HEK293 (cell line): ENCODE measurements around the gene PLEKHM1.
"Not testable (repeated sequence)": the region's sequence is repeated elsewhere in the genome, so short reads cannot be mapped to it uniquely, and the experiment has no call there.

Source experiments
- CTCF ChIA-PET: fragments of 350-600 bp; formaldehyde crosslinking; extraction: SDS; loops from one replicate; lab custom pipeline; 2021; ENCODE audit warnings: antibody characterized with exemption; lab: Yijun Ruan, JAX
- POLR2A ChIA-PET: fragments of 300-600 bp; formaldehyde crosslinking; extraction: SDS; loops from one replicate; lab custom pipeline; 2020; ENCODE audit warnings: antibody characterized with exemption, inconsistent platforms; lab: Yijun Ruan, JAX
- H3K27ac ChIP-seq: fragments of 200-500 bp; sonication (Bioruptor generic); 2 replicates; pipeline ENCODE4 v1.5.1; 2014; ENCODE audit warnings: low read depth, low read length, control low read depth, inconsistent platforms; ENCODE audit errors: extremely low read depth
- H3K36me3 ChIP-seq, 2 experiments: fragments of 200-500 bp in 1 of 2; sonication (Bioruptor generic) in 1 of 2; 1 replicate in 1 of 2; 2 replicates in 1 of 2; pipeline ENCODE4 v1.5.1; 2014 to 2017; ENCODE audit warnings: inconsistent platforms in 2 of 2, low read length in 2 of 2; ENCODE audit not compliant: control insufficient read depth in 2 of 2, insufficient read depth in 1 of 2
- H3K4me1 ChIP-seq: fragments of 200-500 bp; sonication (Bioruptor generic); 2 replicates; pipeline ENCODE4 v1.5.1; 2014; ENCODE audit warnings: mild to moderate bottlenecking, low read length, inconsistent platforms; ENCODE audit not compliant: control insufficient read depth, insufficient read depth
- H3K4me3 ChIP-seq: 2 replicates; pipeline ENCODE4 v1.5.1; 2011; ENCODE audit warnings: low read depth, mild to moderate bottlenecking, control low read depth, low read length, moderate library complexity
- H3K9me3 ChIP-seq: fragments of 200-500 bp; sonication (Bioruptor generic); 2 replicates; pipeline ENCODE4 v1.5.1; 2014; ENCODE audit warnings: low read depth, low read length, inconsistent platforms; ENCODE audit not compliant: control insufficient read depth, insufficient read depth
- GLIS1 ChIP-seq: fragments of 450-650 bp; formaldehyde crosslinking; IDR thresholded peaks from 2 replicates; pipeline ENCODE4 v1.5.1; 2016; ENCODE audit warnings: missing biosample characterization, missing genetic modification characterization
- KLF1 ChIP-seq: fragments of 450-650 bp; formaldehyde crosslinking; IDR thresholded peaks from 2 replicates; pipeline ENCODE4 v1.5.1; 2016; ENCODE audit warnings: missing biosample characterization, missing genetic modification characterization
- SCRT2 ChIP-seq: fragments of 450-650 bp; formaldehyde crosslinking; IDR thresholded peaks from 2 replicates; pipeline ENCODE4 v1.5.1; 2016; ENCODE audit warnings: missing biosample characterization, missing genetic modification characterization
- WT1 ChIP-seq: fragments of 450-650 bp; formaldehyde crosslinking; IDR thresholded peaks from 2 replicates; pipeline ENCODE4 v1.5.1; 2016; ENCODE audit warnings: missing biosample characterization, missing genetic modification characterization
- ZNF140 ChIP-seq: fragments of 450-650 bp; formaldehyde crosslinking; IDR thresholded peaks from 2 replicates; pipeline ENCODE4 v1.5.1; 2016; ENCODE audit warnings: missing biosample characterization, missing genetic modification characterization
- ZNF544 ChIP-seq: fragments of 450-650 bp; formaldehyde crosslinking; IDR thresholded peaks from 2 replicates; pipeline ENCODE4 v1.5.0; 2017; ENCODE audit warnings: missing biosample characterization, missing genetic modification characterization
- ZNF600 ChIP-seq: fragments of 450-650 bp; formaldehyde crosslinking; IDR thresholded peaks from 2 replicates; pipeline ENCODE4 v1.5.1; 2016; ENCODE audit warnings: missing biosample characterization, missing genetic modification characterization
- ZNF660 ChIP-seq: fragments of 450-650 bp; IDR thresholded peaks from 2 replicates; pipeline ENCODE4 v1.5.1; 2018; ENCODE audit warnings: missing biosample characterization, mild to moderate bottlenecking, missing genetic modification characterization
- ZNF670 ChIP-seq: fragments of 450-650 bp; formaldehyde crosslinking; IDR thresholded peaks from 2 replicates; pipeline ENCODE4 v1.5.1; 2016; ENCODE audit warnings: missing biosample characterization, missing genetic modification characterization, low read depth
- ZNF768 ChIP-seq: fragments of 450-650 bp; formaldehyde crosslinking; IDR thresholded peaks from 2 replicates; pipeline ENCODE4 v1.5.1; 2018; ENCODE audit warnings: missing biosample characterization, mild to moderate bottlenecking, missing genetic modification characterization
- ZNF837 ChIP-seq: fragments of 450-650 bp; formaldehyde crosslinking; IDR thresholded peaks from 2 replicates; pipeline ENCODE4 v1.5.1; 2016; ENCODE audit warnings: missing biosample characterization, missing genetic modification characterization
- ZSCAN30 ChIP-seq: fragments of 450-650 bp; IDR thresholded peaks from 2 replicates; pipeline ENCODE4 v1.5.1; 2018; ENCODE audit warnings: missing biosample characterization, mild to moderate bottlenecking, missing genetic modification characterization, moderate library complexity
- TF ChIP-seq, protein P1 (sequence below): fragments of 450-650 bp; formaldehyde crosslinking; IDR thresholded peaks from 2 replicates; pipeline ENCODE4 v1.5.1; 2016; ENCODE audit warnings: missing biosample characterization, missing genetic modification characterization
- TF ChIP-seq, protein P2 (sequence below): fragments of 450-650 bp; formaldehyde crosslinking; IDR thresholded peaks from 2 replicates; pipeline ENCODE4 v1.5.1; 2017; ENCODE audit warnings: missing biosample characterization, missing genetic modification characterization
- TF ChIP-seq, protein P3 (sequence below): fragments of 450-650 bp; IDR thresholded peaks from 2 replicates; pipeline ENCODE4 v1.5.1; 2018; ENCODE audit warnings: missing biosample characterization, mild to moderate bottlenecking, missing genetic modification characterization
- TF ChIP-seq, protein P4 (sequence below): fragments of 450-650 bp; formaldehyde crosslinking; IDR thresholded peaks from 2 replicates; pipeline ENCODE4 v1.5.1; 2016; ENCODE audit warnings: missing biosample characterization, missing genetic modification characterization
- TF ChIP-seq, protein P5 (sequence below): fragments of 450-650 bp; formaldehyde crosslinking; IDR thresholded peaks from 2 replicates; pipeline ENCODE4 v1.5.1; 2016; ENCODE audit warnings: missing biosample characterization, missing genetic modification characterization

The PLEKHM1 gene

DNA sequence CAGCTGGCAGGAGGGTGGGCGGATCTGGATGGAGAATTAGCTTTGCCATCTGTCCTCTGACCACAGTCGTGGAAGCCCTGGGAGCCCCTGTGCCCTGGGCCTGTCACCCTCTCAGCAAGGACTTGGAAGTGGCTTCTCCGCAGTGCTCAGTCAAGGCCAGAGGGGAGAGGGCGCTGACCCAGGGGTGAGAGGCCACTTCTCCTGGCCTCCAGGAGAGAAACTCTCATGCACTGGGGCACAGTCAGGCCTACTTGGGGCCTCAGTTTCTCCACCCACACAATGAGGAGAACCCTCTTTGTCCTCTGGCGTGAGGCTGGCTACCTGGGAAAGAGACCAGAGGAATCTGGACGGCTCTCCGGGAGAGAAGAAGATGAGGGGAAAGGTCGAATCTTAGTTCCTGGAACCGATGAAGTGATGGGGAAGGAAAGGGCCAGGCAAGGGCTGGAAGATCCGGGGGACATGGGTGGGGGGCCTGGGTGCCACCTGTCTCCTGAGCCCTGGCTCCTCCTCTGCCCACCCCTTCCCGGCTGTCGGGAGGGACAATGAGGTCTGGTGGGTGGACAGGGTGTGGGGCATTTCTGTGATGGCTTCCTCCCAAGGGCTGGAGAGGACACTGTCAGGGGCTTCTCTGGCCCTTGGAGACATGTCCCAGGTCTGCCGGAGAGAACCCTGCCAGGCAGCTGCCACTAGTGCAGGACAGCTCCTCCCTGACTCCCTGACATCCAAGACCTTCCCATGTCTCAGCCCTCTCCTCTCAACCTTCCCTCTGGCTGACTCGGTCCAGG, 48.8 kb downstream of the PLEKHM1 start:
- no peak overlapping the region for H3K27ac ChIP-seq
- CTCF ChIA-PET, result no interaction called here
- POLR2A ChIA-PET, result no interaction called here
- H3K36me3 ChIP-seq, result peaks cover 0 to 26% of the 10 kb centered on the region in 2 experiments; a peak in 1 of 3 replicates
- H3K9me3 ChIP-seq, result no peaks in the 10 kb centered on the region
- no peak overlapping the region for H3K4me3 ChIP-seq
- TF ChIP-seq SCRT2 (no peak), ZNF670 (tag by site-specific recombination) (no peak), ZNF600 (tag by site-specific recombination) (0 out of 2 replicates have a peak, but pooled peaks have one; percentile 24)
- TF ChIP-seq, protein P1, sequence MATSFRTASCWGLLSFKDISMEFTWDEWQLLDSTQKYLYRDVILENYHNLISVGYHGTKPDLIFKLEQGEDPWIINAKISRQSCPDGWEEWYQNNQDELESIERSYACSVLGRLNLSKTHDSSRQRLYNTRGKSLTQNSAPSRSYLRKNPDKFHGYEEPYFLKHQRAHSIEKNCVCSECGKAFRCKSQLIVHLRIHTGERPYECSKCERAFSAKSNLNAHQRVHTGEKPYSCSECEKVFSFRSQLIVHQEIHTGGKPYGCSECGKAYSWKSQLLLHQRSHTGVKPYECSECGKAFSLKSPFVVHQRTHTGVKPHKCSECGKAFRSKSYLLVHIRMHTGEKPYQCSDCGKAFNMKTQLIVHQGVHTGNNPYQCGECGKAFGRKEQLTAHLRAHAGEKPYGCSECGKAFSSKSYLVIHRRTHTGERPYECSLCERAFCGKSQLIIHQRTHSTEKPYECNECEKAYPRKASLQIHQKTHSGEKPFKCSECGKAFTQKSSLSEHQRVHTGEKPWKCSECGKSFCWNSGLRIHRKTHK (tag by site-specific recombination), result no peak
- TF ChIP-seq, protein P2, sequence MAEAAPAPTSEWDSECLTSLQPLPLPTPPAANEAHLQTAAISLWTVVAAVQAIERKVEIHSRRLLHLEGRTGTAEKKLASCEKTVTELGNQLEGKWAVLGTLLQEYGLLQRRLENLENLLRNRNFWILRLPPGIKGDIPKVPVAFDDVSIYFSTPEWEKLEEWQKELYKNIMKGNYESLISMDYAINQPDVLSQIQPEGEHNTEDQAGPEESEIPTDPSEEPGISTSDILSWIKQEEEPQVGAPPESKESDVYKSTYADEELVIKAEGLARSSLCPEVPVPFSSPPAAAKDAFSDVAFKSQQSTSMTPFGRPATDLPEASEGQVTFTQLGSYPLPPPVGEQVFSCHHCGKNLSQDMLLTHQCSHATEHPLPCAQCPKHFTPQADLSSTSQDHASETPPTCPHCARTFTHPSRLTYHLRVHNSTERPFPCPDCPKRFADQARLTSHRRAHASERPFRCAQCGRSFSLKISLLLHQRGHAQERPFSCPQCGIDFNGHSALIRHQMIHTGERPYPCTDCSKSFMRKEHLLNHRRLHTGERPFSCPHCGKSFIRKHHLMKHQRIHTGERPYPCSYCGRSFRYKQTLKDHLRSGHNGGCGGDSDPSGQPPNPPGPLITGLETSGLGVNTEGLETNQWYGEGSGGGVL, result no peak
- TF ChIP-seq, protein P3, sequence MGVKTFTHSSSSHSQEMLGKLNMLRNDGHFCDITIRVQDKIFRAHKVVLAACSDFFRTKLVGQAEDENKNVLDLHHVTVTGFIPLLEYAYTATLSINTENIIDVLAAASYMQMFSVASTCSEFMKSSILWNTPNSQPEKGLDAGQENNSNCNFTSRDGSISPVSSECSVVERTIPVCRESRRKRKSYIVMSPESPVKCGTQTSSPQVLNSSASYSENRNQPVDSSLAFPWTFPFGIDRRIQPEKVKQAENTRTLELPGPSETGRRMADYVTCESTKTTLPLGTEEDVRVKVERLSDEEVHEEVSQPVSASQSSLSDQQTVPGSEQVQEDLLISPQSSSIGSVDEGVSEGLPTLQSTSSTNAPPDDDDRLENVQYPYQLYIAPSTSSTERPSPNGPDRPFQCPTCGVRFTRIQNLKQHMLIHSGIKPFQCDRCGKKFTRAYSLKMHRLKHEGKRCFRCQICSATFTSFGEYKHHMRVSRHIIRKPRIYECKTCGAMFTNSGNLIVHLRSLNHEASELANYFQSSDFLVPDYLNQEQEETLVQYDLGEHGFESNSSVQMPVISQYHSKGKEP (tag by site-specific recombination), result no peak
- TF ChIP-seq, protein P4, sequence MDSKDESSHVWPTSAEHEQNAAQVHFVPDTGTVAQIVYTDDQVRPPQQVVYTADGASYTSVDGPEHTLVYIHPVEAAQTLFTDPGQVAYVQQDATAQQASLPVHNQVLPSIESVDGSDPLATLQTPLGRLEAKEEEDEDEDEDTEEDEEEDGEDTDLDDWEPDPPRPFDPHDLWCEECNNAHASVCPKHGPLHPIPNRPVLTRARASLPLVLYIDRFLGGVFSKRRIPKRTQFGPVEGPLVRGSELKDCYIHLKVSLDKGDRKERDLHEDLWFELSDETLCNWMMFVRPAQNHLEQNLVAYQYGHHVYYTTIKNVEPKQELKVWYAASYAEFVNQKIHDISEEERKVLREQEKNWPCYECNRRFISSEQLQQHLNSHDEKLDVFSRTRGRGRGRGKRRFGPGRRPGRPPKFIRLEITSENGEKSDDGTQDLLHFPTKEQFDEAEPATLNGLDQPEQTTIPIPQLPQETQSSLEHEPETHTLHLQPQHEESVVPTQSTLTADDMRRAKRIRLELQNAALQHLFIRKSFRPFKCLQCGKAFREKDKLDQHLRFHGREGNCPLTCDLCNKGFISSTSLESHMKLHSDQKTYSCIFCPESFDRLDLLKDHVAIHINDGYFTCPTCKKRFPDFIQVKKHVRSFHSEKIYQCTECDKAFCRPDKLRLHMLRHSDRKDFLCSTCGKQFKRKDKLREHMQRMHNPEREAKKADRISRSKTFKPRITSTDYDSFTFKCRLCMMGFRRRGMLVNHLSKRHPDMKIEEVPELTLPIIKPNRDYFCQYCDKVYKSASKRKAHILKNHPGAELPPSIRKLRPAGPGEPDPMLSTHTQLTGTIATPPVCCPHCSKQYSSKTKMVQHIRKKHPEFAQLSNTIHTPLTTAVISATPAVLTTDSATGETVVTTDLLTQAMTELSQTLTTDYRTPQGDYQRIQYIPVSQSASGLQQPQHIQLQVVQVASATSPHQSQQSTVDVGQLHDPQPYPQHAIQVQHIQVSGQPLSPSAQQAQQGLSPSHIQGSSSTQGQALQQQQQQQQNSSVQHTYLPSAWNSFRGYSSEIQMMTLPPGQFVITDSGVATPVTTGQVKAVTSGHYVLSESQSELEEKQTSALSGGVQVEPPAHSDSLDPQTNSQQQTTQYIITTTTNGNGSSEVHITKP (tag by site-specific recombination), result no peak
- H3K4me1 ChIP-seq, result no peaks in the 10 kb centered on the region; the same call in 1 of the 2 replicates

DNA sequence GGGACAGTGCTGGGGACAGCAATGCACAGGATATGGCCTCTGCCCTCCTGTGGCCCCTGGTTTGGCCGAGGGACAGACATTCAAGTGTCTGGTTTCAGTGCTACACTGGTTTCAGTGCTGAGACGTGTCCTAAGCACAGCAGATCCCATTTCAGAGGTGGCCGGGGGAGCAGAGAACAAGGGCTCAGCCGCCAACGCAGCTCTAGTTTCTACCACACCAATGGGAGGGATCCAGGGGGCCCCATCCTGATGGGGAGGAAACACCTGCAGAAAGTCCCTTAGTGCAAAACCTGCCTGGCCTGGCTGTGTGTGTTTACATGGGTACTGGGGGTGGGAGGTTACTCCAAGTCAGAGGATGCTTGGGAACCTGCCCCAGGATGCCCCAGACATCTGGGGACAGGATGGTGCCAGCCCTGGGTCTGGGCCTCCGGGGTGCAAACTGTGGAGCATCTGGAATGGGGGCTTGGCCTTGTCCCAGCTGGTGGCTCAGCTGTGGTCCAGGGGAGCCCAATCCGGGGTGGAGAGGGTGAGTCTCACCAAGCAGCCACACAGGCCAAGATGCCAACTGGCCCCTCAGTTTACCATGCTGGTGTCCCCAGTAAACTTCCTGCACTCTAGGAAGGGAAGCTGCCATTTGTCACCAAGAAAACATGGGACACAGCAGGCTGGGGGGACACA, 49.5 kb downstream of the PLEKHM1 start:
- POLR2A ChIA-PET, H3K4me1 ChIP-seq: not testable (repeated sequence)
- H3K36me3 ChIP-seq, result peaks cover 0 to 32% of the 10 kb centered on the region in 2 experiments; a peak in 1 of 3 replicates

DNA sequence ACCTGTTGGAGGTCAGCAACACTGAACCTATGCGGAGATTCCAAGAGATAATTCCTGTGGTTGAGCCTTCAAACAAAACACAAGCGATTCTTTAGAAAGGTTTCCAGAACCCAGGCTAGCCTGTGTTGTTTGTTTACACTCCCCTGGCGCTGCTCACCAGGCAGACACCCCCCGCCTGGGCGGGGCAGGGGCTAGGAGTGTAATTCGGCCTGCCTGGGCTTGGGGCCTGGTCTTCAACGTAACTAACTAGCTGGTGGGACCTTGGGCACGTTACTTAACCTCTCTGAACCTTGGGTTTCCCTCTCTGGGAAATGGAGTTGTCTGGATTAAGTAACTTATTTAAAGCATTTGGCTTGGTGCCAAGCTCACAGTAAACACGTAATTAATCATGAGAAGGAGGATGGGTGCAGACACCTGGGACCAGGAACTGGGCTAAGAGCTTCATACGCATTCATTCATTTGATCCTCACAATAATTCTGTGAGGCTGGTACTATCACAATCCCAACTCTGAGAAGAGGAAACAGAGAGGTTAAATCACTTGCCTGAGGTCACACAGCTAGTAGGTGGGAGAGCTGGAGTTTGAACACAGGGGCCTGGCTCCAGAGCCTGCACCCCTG, 50.3 kb downstream of the PLEKHM1 start:
- Histone ChIP-seq H3K9me3 (no peaks in the 10 kb centered on the region), H3K4me3 (no peak overlapping the region), H3K36me3 (peaks cover 0 to 32% of the 10 kb centered on the region in 2 experiments; a peak in 1 of 3 replicates), H3K27ac (peak overlapping the region; percentile 25; the same call in 1 of the 2 replicates), H3K4me1 (no peaks in the 10 kb centered on the region; the same call in 1 of the 2 replicates)
- CTCF ChIA-PET, result interaction anchor here (0.6 to 1.1 kb wide), 7 partner anchors 11 to 663 kb away, joined by 3 to 4 read pairs (median 4); no protein-coding TSS in a partner anchor
- POLR2A ChIA-PET, result no interaction called here
- TF ChIP-seq KLF1 (tag by site-specific recombination) (peak; percentile 77), ZNF837 (tag by site-specific recombination) (no peak), ZNF660 (peak; percentile 60; the same call in 1 of the 2 replicates), ZNF768 (tag by site-specific recombination) (peak; percentile 66; the same call in 1 of the 2 replicates), ZNF544 (tag by site-specific recombination) (peak; percentile 56; the same call in 1 of the 2 replicates), ZSCAN30 (tag by site-specific recombination) (0 out of 2 replicates have a peak, but pooled peaks have one; percentile 19), ZNF140 (no peak), WT1 (tag by site-specific recombination) (peak; percentile 15; the same call in 1 of the 2 replicates)
- TF ChIP-seq, protein P5, sequence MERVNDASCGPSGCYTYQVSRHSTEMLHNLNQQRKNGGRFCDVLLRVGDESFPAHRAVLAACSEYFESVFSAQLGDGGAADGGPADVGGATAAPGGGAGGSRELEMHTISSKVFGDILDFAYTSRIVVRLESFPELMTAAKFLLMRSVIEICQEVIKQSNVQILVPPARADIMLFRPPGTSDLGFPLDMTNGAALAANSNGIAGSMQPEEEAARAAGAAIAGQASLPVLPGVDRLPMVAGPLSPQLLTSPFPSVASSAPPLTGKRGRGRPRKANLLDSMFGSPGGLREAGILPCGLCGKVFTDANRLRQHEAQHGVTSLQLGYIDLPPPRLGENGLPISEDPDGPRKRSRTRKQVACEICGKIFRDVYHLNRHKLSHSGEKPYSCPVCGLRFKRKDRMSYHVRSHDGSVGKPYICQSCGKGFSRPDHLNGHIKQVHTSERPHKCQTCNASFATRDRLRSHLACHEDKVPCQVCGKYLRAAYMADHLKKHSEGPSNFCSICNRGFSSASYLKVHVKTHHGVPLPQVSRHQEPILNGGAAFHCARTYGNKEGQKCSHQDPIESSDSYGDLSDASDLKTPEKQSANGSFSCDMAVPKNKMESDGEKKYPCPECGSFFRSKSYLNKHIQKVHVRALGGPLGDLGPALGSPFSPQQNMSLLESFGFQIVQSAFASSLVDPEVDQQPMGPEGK, result peak; percentile 26; the same call in 1 of the 2 replicates

More for the DNA sequence above, 49.5 kb downstream of the PLEKHM1 start:
- not testable (repeated sequence) for H3K9me3 ChIP-seq, H3K4me3 ChIP-seq, H3K27ac ChIP-seq
- peak; percentile 47 for TF ChIP-seq GLIS1 (tag by site-specific recombination)
- CTCF ChIA-PET, result interaction anchor here (0.6 to 1.1 kb wide), 4 partner anchors 12 to 663 kb away, joined by 3 to 4 read pairs (median 4); no protein-coding TSS in a partner anchor
